HT-29 (cell line): Measurements from ENCODE around the gene TBC1D22A. TPM values are rescaled to one million over a fixed set of nuclear protein-coding genes. Genes with fewer than 3 reads are reported as not detected.

Experiments
- DNase-seq: peaks from one replicate; pipeline ENCODE4 v3.0.0-alpha.2; 2015; ENCODE audit warnings: low spot score
- total RNA-seq: library from RNA; depleted of rRNA; stranded (reverse); fragments of >200 nt; shearing (Covaris generic); gene quantifications from 2 replicates; pipeline ENCODE4 v1.2.3, GENCODE V29; 2014

The TBC1D22A gene
- total RNA-seq, 1 experiment from 2014 or later = 23.9 TPM

- DNase-seq = no peak
Observed at GRCh38 chr22:46991666-46992065, 229.2 kb downstream of the TBC1D22A start.

DNA sequence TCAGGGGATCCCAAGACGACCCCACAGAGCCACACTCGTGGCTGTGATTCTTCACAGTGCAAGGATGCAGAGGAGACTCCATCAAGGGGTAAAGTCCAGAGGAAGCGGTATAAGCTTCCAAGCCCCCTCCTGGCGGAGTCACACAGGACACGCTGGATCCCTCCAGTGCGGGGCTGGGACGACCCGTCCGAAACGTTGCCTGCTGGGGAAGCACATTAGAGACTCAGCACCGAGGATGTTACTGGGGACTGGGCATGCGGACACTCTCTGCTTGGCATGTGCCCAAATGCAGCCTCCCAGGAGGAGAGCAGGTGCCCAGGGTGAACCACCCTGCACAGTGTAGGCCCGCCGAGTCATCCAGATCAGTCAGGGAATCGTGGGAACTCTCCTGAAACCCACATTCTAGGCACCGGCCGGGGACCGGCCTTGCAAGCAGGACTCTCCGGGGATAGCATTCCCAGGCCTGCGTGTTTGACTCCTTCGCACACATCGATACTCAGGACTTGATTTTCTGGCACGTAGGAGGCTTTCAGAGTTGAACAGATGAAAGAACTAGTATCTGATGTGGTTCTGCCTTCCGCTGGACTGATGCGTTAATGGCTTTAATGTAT is 229.8 kb downstream of the TBC1D22A start:
- no peak for DNase-seq

GRCh38 chr22:46993633-46994032 is 231.2 kb downstream of the TBC1D22A start:
- no peak for DNase-seq

GRCh38 chr22:46994265-46994664 is 231.8 kb downstream of the TBC1D22A start:
- no peak for DNase-seq

DNA sequence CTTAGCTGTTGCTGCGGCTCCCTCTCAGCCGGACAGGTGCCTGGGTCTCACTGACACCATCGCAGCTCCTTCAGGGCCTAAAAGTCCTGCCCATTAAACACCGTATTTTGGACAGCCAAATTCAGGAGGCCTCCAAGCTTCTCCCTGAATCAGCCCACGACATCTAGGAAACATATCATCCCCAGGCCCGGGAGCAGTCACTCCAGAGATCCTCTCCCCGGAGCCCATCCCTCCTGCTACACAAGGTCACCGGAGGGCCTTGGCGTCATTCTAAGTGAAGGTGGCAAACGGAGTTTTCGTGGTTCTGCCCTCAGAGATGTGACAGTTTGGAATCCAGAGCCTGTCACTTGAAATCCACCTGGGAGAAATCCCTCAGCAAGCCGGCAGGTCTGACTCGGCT is 232.5 kb downstream of the TBC1D22A start:
- DNase-seq = no peak

DNA sequence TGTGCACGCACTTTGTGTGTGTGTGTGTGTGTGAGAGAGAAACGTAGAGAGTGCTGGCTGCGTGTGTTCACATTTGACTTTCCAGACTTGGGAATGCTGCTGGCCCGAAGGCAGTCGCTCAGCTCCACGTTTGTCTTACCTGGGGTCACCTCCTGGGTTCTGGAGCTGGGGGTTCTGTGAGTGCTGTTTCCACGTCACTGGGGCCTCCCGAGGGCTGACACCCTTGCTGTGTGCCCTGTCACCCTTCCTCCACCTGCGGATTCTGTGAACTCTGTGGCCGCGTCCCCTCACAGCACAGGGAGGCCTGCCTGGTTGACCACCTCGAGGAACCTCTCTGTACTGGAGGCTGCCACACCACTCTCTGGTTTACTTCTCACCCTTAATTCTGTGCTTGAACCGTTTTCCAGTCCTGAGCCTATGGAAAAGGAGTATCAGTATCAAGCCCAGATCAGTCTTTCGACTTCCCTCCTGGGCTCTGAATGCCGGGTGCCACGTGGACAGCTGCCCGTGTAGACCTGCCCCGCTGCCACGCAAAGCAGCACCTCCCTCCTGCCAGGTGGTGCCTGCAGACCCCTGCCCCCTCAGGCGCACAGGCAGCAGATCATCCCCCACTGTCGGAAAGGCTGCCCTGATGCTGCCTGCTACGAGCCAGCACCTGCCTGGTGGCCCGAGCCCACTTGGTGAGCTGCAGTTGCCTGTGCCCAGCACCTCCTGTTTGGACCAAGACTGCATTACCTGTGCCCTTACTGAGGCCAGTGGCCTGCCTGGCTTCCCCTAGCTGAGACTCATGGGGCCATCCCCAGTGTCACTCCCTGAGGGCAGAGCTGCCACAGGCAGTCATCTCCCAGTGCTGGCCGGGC is 233.3 kb downstream of the TBC1D22A start:
- no peak for DNase-seq

- no peak for DNase-seq
Observed at GRCh38 chr22:46996595-46997310, 234.3 kb downstream of the TBC1D22A start.

DNA sequence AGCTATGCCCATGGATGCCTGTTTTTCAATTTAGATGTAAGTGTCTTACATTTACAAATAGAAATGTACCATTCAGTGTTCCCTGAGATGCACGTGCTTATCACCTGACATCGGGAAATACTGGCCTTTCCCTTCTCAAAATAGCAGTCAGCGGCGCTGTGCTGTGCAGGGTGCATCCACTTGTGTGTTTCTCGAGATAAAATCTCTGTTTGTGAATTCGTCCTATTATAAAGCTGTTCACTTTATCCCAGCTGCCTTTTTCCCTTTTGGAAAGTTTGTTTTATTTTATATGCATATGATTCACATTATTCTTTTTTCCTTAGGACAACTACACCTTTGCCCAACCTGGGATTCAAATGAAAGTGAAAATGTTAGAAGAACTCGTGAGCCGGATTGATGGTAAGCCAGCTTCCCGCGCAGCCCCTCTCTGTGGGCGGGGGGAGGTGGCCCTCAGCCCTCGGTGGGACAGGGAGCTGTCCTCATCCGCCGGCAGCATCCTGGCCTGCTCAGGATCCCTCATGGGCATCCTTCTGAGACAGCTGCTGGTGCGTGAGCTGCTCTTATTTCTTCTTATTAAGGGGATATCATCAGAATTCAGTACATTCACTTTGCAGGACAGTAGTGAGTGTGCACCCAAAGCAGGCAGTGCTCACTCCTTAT is 235.0 kb downstream of the TBC1D22A start:
- DNase-seq = no peak

GRCh38 chr22:46998331-46998730 is 235.9 kb downstream of the TBC1D22A start:
- no peak for DNase-seq

- no peak for DNase-seq
Observed at GRCh38 chr22:47000256-47000655, 237.8 kb downstream of the TBC1D22A start.

DNA sequence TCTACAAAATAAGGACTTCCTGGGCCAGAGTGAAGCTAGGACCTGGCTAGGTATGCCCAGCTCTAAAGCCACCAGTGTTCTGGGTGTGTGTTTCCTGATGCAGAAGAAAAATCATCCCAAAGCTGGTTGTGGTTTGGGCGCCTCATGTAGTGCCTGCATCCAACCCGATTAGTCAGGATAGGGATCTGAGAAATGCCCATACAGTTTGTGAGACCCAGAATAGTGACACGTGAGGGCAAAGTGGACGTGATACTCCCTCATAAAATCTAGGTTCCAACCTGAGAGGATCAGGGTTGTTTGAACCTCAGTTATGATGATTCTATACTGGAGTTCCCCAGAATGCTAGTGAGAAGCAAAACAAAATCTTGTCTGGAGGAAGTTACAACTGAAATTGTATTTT is 238.4 kb downstream of the TBC1D22A start:
- no peak for DNase-seq

DNA sequence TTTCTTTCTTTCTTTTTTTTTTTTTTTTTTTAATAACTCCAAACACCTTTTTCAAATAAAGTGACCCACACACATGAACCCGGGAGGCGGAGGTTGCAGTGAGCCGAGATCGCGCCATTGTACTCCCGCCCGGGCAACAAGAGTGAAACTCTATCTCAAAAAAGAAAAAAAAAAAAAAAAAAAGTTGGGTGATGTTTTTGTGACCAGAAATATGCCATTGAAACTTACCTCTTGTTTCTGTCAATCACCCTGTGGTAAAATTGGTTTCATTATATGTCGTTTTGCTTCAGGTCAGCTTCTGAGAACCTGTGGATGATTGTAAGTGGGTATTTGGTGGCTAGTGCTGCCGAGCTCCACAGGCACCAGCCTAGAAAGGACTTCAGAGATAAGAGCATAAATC is 238.8 kb downstream of the TBC1D22A start:
- DNase-seq = no peak

GRCh38 chr22:47002692-47003091 is 240.2 kb downstream of the TBC1D22A start:
- no peak for DNase-seq

DNA sequence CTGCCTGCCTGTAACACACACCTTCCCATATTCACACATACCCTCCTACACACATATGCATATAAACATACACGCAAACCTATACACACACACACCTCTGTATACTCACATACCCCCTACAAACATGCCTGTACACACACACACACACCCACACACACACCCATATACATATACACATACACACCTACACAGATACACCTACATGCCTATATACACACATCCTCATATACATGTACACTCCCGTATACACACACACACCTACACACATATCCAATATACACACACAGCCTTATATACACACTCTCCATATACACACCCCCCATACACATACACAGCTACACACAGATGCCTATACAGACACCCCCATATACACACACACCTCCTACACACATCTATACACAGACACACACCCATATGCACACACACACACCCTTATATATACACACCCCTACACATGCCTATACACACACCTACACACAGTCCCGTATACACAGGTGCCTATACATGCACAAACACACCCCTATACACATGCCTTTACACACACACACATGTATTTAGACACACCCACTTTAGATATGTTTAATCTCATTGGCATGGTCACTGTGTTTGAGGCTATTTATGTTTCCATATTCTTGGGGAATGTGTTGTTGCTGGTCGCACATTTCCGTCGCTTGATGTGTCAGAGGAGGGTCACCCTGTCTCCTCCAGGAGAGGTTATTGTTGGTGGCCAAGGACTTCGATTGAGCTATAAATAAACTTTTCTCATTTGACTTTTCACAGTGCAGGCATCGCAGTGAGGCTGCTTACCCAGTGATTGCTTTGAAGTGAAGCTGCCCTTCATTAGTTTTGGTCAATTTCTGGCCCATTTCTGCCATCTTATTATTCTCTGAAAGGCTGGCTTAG is 243.3 kb downstream of the TBC1D22A start:
- no peak for DNase-seq

GRCh38 chr22:47006433-47006832 is 244.0 kb downstream of the TBC1D22A start:
- DNase-seq = no peak

DNA sequence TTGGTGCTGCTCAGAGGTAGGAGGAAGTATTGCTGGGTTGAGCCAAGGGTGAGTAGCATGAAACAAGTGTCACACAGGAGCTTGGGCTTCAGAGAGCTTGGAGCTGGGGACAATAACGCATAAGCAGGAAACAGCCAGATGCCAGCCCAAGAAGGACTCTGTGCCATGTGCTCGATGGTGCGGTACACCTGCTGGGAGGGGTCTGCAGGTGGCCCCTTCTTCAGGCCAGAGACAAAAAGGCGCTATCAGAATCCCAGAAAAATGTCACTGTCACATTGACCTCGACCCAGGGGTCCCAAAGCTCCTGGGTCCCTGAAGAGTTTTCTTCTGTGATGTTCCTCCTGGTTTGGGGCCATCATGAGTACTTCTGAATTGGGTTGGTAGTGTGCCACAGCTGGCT is 244.4 kb downstream of the TBC1D22A start:
- DNase-seq = no peak

- DNase-seq = no peak
Observed at GRCh38 chr22:47007496-47007895, 245.0 kb downstream of the TBC1D22A start.

GRCh38 chr22:47008208-47008885 is 245.9 kb downstream of the TBC1D22A start:
- no peak for DNase-seq

DNA sequence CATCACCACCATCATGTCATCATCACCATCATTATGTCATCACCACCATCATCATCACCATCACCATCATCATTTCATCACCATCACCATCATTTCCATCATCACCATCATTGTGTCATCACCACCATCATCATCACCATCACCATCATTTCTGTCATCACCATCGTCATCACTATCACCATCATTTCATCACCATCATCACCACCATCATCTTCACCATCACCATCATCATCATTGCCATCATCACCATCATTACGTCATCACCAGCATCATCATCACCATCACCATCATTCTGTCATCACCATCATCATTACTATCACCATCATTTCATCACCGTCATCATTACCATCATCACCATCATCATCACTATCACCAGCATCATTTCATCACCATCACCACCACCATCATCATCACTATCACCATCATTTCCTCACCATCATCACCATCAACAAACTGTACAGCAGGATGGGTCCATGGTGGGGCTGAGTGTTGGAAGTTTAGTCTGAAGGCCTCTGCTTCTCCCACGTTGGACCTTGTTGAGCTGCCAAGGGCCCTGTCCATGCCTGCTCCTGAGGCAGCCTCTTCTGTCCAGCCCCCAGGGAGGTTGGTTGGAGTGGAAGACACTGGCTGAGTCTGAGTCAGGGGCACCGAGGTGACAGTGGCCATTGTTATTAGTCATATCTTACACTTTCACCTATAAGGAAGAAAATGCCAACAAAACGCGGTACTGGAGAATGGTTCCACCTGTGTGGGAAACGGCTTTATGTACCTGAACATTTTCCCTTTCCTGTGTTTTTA is 247.1 kb downstream of the TBC1D22A start:
- no peak for DNase-seq

DNA sequence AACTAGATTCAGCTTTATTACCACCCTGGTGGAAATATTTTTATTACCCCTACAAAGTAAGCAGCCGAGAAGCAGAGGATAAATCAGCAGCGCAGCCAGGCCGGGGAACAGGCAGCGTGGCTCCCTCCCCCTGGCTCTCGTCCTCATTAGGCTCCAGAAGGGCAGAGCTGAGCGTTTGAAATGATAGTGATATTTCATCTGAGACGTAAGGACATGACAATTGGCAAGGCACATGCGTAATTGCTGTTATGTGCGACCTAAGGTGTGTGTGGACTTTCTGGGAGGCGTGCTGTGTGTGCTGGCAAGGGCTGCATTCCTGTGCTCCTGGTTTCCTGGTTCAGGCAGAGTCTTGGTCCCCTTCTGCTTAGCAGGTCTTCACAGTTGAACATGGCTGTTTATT is 247.8 kb downstream of the TBC1D22A start:
- no peak for DNase-seq
